HG03571 (cell line): Measurements from ENCODE around the gene FUT7.
"Not testable (repeated sequence)": the region's sequence is repeated elsewhere in the genome, so short reads cannot be mapped to it uniquely, and the experiment has no call there.

Source experiments
- ATAC-seq: cut with Tn5 transposase; IDR thresholded peaks from one replicate; pipeline ENCODE4 v1.9.1; 2021; ENCODE audit not compliant: unreplicated experiment

Gene FUT7

DNA sequence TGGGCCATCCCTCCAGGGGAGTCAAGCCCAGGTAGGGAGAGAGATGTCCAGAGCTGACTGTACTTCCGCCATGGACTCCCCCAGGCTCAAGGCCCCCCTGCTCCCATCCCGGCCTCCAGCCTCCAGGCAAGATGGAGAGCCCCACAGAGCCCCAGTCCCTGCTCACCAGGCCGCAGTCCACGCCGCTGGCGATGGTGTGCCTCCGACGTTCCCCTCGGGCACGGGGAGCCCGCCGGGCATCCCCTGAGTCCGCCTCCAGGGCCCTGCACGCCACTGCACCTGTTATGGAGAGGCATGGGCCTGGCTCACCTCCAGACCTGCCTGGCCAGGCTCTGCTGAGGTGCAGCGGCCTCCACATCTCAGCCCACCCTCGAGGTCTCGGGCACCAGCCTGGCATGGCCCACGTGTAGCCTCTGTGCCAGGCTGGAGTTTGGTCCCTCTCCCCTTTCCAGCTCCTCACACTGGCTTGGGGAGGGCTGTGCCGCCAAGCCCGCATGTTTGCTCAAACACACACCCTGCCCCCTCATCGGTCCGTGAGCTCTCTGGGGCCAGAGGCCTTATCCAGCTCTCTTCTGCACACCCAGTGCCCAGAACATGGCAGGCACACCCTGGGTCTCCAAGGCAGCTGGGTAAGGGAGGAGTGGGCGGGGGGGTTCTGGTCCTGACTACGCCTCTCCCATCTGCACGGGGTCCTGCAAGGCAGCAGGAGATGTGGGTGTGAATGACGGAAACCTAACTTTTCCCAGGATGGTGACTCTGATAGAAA, 34.4 kb upstream of the FUT7 start:
- ATAC-seq = no peak

DNA sequence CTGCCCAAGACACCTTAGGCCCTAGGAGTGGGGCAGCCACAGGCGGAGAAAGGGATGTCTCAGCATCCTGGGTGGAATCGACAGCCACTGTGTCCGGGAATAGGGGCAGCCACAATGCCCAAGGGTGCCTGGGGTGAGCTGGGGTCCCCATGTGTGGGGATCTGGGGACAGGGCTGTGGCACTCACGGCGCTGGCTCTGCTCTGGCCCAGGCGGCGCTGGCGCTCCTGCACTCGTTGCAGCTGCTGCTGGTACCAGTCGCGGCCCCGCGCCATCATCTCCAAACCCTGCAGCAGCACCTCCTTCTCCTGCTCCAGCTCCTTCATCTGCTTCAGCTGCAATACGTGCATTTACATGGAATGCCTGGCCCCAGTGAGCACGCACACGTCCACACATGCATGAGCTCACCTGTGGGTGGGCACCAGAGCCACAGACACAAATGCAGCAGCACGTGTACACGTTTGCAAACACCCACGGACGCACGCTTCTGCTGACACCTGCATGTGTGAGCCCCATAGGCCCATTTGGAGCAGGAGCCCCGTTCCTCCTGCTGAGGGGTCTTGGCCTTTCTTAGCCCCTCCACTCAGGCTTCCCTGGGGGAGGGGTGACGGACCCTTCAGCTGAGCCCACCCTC, 33.6 kb upstream of the FUT7 start:
- ATAC-seq = no peak

DNA sequence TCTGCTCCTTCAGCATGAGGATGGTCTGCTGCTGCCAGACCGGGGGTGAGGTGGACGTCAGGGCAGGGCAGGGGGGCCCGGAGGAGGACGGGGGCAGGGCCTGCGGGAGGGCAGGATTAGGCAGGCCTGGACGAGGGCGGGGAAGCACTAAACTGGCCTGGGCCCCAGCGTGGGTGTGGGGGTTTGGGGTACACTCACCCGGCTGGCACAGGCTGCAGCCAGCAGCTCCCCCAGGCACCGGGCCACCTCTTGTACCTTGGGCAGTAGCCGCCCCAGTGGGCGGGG, 32.9 kb upstream of the FUT7 start:
- ATAC-seq = no peak

DNA sequence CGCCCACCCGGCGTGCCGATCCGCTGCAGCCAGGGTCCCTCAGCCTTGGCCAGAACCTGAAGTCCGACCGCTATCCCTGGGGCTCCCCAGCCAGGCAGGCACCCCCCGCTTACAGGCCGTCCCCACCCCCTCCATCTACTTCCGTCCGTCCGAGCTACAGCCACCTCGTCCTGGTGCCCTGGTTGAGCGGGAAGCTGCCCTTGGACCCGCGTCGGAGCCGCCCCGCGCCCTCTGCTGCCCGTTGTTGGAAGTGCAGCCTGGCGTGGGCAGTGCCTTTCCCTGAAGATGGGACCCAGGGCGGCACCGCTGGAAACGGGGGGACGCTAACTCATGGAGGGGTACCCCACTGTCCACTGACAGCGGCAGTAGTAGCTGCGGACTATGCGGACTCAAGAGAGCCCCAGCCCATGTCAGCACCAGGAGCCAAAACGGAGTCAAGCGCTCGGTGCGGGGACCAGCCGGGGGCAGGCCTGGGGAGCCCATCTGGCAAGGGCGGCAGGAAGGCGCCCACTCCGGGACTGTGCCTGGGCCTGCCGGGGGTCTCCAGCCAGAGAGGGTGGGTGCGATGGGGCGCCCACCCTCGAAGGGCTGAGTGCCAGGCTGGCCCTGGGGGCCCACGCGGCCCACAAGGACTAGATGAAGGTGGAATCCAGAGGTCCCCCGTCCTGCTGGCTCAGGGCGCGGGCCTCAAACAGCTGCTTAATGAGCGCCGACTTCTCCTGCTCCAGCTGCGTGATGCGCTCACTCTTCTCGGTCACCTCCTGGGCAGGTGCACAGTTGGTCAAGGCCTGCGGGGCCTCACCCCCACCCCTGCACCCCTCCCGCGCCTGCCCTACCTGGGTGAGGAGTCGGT, 32.4 kb upstream of the FUT7 start:
- no peak for ATAC-seq

DNA sequence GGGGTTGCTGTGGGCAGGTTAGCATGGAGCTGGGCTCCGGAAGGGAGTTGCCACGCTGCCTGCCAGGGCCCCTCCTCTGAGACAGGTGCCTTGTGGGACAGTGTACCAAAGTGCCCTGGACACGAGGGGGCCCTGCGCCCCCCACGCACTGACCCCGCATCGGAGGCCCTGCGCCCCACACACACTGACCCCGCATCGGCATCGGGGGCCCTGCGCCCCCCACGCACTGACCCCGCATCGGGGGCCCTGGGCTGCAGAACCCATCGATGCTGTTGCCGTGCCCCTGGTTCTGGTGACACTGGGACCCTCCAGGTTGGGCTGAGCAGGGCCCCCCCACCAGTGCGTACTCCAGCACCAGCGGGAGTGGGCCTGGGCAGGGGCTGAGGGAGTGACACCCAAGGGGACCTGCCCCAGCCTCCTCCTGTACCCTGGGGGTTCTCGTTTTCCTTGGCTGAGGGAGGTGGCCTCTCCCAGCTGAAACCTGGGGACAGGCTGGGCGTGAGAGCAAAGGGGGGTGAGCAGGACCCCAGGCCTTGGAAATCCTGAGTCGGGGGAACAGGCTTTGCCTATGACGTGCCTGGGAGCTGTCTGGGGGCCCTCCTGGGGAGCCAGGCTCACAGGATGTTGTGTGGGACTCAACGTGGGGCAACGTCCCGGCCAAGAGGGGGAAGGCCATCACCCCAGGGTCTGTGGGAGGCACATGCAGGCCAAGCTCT, 31.6 kb upstream of the FUT7 start:
- ATAC-seq = no peak

DNA sequence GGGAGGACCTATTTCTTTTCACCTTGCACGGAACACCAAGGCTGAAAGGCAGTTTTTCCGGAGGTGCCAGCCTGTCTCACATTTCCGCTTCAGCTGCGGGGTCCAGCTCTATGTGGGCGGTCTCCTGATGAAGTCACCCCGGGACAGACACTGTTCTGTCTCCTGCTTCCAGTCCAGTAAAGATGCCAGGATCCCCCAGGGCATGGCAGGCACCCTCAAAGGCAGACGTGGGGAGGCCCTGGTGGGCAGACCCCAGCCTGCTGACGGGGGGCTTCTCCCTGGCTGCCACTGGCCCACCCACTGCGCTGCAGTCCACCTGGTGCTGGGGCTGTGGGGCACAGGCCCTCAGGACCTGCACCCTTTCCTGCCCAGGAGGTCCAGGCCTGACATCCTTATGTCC, 30.9 kb upstream of the FUT7 start:
- not testable (repeated sequence) for ATAC-seq

DNA sequence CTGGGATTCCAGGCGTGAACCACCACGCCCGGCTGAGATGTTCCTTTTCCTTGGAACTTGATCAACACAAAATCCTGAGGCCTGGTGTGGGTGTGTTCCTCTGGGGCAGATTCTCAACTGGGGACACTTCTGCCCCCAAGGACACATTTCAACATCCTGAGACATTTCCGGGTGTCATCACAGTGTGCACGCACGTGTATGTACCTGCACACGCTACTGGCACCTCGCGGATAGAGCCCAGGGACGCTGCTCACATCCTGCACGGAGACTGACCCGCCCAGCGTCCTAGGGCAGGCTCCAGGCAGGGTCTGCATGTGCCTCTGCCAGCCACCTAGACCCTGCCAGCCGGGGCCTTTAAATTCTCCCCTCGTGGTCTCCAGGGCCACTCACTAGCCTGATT, 30.5 kb upstream of the FUT7 start:
- ATAC-seq = no peak

DNA sequence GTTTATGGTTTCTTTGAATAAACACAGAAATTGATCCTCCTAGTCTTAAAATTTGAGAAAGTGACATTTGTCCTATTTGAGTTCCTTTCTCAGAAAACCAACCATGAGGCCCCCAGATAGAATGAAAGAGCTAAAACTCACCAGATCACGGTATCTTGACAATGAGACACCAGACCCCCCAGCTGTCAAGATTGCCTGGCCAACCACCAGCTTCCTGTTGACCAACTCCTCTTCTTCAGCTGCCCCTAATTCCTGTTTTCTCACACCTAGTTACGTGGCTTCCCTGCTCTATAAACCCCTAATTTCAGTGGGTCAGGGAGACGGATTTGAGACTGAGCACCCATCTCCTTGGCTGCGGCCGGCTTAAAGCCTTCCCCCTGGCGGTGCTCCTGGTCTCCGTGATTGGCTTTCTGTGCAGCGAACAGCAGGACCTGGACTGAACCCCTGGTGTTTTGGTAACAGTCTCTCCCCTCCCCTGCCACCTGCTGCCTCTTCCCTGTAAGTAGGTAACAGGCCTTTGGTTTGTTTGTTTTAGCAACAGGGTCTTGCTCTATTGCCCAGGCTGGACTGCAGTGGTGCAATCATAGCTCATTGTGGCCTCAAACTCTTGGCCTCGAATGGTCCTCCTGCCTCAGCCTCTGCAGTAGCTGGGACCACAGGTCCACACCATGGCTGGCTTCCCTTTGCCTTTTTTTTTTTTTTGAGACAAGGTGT, 26.8 kb upstream of the FUT7 start:
- no peak for ATAC-seq

DNA sequence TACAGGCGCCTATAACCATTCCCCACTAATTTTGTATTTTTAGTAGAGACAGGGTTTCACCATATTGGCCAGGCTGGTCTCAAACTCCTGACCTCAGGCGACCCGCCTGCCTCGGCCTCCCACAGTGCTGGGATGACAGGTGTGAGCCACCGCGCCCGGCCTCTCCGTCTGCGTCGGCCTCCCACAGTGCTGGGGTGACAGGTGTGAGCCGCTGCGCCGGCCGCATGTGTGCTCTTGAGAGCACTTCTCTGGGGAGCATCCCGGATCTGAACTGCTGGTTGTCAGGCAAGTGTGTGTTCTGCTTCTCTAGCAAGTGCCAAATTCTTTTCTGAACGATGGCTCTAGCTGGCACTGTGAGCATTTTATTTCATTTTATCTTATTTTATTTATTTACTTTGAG, 25.7 kb upstream of the FUT7 start:
- no peak for ATAC-seq

DNA sequence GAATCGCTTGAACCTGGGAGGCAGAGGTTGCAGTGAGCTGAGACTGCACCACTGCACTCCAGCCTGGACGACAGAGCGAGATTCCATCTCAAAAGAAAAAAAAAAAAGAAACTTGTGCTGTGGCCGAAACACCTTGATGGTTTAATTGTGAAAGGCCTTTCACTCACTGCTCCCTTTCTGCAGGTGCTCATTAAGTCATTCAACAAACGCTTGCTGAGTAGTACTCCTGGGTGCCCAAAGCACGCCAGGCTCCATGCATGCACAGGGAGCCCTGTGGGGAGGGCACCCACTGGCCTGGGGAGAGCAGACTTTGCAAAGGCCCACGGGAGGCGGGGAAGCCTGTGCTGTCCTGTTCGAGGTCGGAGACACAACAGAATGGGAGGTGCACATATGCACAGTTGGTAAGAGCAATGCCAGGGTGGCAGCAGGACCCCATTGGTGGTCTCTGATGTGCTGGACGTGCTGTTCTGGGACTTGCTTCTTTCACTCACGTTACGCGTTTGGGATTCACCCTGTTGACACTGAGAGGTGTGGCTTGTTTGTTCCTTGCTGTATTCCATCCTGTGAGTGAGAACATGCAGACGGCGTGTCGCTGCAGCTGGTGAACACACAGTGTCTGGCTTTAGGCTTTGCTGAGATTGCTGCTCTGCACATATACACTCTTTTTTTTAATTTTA, 25.0 kb upstream of the FUT7 start:
- no peak for ATAC-seq

DNA sequence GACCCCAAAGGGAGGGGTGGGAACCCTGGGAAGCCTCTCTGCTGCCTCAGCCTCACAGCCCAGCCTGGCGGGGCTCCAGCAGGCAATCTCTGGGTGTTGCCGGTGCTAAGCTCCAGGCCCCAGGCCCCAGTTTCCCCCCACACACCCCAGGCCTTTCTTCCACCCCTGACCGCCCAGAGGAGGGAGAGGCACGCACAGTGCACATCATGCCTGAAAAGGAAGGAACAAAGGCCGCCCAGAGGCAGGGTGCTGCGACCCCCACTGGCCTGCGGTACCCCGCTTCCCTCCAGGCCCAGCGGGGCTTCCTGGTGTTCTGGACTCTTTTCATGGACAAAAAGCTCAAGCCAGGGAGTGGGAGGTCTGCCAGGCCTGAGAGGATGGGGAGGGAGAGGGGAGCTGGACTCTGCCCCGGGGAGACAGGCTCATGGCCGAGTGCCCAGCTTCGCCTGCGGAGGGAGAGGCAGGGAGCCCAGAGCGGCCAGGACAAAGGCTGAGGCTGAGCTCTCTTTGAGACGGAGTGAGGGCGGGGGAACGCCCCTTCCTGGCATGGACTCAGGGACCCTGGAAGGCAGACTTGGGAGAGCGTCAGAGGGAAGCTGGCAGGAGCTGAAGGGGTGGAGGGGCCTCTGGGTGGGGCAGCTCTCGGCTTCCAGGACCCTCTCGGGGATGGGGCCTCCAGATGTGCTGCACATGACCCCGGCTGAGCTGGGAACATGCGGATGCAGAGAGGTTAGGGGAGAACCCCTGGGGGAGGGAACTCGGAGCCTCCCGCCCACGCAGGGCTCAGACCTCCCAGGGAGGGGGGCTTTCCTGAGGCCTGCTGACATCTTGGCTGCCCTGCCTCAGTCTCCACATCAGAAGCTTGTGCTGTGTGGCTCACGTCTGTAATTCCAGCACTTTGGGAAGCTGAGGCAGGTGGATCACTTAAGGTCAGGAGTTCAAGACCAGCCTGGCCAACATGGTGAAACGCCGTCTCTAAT, 23.8 kb upstream of the FUT7 start:
- ATAC-seq = no peak

DNA sequence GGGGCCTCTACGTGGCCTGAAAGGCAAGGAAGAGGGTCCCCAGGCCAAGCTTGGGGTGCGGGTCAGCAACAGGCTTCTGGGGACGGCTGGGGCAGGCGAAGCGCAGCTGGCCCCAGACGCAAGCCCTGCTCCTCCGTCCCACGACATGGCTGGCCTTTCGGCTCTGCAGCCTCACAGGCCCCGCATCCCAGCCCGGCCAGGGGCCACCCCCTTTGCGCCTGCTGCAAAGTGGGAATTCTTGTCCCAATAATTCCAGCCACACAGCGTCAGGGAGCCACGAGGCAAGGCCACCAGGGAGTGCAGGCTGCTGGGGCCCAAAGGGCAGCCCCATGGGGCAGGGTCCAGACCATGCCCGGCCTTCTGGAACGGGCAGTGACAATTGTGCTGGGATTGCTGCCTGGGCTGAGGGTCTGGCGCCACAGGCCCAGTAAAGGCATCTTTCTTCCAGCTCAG, 23.1 kb upstream of the FUT7 start:
- no peak for ATAC-seq

DNA sequence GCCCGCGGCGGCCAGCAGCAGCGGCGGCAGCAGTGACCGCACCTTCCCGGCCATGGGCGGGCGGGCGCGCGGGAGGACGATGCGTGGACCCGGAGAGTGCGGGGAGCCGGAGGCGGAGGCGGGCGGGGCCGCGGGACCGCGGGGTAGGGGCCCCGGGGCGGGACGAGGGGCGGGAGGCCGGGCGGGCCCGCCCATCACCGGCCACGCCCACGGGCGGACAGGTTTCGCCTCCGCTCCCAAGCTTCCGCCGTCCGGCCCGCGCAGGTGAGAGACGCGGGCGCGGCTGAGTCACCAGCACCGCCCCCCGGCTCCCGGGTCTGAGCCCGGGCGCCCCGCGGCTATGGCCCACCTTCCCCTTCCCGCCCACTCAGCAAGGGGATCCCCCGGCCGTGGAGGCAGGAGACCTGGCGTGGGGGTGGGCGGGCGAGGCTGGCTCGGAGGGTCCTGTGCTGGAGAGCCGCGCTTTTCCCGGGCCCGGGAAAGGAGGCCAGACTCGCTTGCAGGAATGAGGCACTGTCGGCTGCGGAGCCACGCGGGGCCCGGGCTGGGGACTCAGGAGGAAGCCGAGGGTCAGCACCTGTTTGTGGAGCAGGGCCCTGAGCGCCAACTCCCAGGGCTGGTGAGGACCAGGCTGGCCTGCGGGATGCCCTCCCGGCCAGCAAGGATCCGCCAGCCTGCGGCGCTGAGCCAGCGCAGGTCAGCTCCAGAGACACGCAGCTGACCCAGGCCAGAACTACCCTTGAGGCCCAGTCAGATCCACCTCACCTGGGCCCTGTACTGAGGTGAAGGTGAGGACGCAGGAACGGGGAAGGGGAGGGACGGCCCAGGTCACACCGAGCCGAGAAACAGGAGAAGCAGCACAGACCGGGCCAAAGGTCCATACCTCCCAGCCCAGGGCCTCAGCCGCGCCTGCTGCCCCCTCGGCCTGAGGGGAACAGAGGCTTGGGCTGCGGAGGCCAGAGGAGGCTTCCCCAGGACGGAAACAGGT, 22.4 kb upstream of the FUT7 start, which contains the start of gene ENTPD2:
Gene ENTPD2, minus strand, starts transcription at position 118 of the 988 bp plus-strand sequence. Its CDS starts 64 bp downstream, at position 54.
- ATAC-seq = no peak

DNA sequence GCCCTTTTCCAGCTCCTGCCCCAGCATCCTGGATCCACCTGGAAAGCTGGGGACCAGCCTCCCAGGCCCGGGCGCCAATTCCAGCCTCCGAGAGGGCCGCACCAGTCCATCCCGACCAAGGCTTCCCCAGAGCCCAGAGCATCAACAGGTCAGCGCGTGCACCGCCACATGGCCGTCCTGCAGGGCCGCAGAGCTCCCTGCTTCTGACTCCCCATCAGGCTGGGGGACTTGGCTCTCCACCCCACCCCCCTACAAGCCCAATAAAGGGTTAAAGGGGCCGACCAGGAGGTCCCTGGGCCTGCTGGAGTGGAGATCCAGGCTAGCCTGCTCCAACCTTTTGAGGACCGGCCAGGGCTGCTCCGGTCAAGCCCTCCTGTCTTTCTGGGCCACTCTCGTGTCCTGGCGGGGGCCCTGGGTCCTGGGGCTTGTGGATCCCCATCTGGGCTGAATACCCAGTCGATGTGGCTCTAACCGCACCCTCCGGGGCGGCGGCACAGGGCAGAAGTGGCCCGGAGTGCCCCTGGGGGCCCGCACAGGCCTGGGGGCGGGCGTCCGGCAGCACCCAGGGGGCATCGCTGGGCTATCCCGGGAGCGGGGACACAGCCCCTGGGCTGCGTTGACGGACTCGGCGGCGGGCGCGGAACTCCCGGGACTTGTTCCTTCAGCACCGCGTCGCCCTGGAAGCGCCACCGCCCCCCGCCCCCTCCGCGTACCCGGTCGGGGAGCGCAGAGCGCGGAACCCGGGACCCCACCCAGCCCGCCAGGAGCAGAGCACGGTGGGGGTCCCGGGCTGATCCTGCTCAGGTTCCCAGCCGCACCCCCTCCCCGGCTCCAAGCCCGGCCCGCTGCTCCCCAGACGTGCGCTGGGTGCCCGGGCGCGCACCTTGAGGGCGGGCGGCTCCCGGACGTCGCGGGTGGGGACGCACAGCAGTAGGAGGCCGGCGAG, 21.4 kb upstream of the FUT7 start:
- ATAC-seq = no peak

DNA sequence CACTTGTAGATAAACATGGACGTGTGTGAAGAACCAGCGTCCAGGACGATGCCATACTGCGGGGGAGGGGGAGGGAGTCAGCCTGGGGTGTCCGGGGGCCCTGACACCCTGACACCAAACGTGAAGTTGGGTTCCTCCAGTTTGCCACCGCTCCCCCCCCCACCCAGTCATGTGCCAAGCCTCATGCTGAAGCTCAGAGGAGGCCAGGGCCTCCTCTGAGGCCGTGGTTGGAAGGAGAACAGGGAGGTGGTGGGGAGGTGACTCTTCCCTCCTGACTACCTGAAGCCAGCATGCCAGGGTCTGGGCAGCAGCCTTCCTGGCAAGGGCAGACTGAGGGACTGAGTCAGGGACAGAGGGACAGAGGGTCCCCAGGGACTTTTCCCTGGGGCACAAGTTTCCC, 20.4 kb upstream of the FUT7 start:
- ATAC-seq = no peak

DNA sequence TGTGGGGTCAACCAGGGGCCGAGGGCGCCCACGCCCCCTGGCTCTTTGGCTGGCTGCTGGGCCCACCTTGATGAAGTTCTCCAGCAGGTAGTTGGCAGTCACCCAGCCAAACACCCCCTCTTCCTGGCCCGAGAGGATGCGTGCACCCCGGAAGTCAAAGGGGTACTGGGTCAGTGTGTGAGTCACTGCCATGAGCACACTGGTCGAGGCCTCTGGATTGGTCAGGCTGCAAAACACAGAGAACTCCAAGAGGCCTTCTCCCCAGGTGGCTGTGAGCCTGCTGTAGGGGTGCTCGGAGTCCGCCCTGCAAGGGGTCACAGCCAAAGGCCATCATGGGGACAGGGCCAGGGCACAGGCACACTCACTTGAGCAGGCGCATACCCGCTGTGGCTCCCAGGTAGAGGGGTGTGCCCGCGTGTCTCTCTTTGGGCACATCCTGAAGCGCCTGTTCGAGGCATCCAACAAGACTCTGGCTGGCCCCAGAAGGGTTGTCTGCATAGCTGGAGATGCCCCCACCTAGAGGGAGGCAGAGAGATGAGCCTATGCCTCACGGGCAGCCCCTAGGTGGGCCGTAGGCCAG, 19.3 kb upstream of the FUT7 start:
- ATAC-seq = no peak
